MM.1S (cell line): ENCODE measurements around the gene PTPN22.

Experiments
- EZH2 ChIP-seq: fragments of 300-600 bp; sonication (generic); optimal IDR thresholded peaks from 2 replicates; pipeline ENCODE3; 2017; ENCODE audit warnings: low read depth, mild to moderate bottlenecking, antibody characterized with exemption, low read length, mixed read lengths
- TF ChIP-seq, protein P1 (sequence below): fragments of 300-600 bp; sonication (generic); IDR thresholded peaks from 2 replicates; pipeline ENCODE4 v1.5.1; 2016; ENCODE audit warnings: antibody characterized with exemption, low read length, mixed read lengths

DNA sequence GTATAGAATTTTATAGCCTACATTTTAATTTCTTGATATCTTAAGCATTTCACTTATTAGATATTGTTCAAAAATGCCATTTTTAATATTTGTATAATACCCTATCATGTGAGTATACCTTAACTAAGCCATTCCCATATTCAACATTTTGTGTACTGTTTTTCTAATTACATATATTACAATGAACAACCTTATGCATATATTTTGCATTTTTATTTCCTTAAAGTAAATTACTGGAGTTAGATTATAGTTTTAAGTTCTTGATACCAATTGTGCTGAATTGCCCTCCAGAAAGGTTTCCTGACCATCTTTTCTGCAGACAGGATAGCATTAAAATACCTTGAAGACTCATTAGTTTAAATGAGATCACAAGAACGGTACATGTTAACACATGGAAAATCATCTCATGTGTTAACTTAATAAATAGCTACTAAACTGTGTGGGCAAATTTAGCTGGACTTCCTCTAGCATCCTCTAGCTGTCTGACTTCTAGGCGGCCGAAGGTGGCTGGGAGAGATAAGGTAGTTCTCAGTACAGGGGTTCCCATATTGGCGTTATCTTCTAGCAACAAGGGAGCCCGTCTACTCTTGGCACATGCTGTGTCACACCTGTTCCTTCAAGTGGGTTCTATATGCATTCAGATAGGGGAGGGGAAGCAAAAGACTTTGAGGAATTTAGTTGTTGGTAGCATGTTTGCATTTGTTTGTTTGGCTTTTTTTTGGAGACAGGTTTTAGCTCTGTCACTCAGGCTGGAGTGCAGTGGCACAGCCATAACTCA, 42.6 kb upstream of the PTPN22 start:
- TF ChIP-seq, protein P1, sequence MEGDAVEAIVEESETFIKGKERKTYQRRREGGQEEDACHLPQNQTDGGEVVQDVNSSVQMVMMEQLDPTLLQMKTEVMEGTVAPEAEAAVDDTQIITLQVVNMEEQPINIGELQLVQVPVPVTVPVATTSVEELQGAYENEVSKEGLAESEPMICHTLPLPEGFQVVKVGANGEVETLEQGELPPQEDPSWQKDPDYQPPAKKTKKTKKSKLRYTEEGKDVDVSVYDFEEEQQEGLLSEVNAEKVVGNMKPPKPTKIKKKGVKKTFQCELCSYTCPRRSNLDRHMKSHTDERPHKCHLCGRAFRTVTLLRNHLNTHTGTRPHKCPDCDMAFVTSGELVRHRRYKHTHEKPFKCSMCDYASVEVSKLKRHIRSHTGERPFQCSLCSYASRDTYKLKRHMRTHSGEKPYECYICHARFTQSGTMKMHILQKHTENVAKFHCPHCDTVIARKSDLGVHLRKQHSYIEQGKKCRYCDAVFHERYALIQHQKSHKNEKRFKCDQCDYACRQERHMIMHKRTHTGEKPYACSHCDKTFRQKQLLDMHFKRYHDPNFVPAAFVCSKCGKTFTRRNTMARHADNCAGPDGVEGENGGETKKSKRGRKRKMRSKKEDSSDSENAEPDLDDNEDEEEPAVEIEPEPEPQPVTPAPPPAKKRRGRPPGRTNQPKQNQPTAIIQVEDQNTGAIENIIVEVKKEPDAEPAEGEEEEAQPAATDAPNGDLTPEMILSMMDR = no peak
- TF ChIP-seq EZH2 = no peak
